ENCODE data around the gene KRT20.
"Not testable (repeated sequence)": the region's sequence is repeated elsewhere in the genome, so short reads cannot be mapped to it uniquely, and the experiment has no call there.

The KRT20 gene

DNA sequence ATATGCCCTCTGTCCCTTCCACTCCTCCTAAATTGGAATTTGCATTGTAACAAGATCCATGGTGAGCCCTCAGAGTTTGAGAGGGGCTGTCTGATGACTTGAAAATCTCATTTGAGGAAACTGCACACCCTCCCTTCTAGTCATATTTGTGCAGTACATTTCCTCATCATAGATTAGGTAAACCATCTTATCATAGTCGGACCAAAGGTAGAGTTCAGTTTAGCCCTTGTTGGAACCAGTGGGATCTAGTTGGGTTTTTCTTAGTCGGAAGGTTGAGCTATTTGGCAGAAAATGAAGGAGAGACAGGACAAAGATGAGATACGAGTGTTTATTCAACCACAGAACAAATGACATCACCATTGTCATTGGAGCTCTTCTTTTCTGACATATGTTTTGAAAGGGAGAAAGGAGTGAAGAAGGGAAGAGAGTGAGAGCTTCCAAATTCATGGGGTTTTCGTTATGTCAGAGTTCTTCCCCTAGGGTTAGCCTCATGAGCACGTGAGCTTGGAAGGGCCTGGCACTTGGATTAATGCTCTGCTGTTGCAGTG is 15.8 kb upstream of the KRT20 start:
- DNase-seq (ENCODE audit: low spot score) (no peak), FAIRE-seq (no peak)

DNA sequence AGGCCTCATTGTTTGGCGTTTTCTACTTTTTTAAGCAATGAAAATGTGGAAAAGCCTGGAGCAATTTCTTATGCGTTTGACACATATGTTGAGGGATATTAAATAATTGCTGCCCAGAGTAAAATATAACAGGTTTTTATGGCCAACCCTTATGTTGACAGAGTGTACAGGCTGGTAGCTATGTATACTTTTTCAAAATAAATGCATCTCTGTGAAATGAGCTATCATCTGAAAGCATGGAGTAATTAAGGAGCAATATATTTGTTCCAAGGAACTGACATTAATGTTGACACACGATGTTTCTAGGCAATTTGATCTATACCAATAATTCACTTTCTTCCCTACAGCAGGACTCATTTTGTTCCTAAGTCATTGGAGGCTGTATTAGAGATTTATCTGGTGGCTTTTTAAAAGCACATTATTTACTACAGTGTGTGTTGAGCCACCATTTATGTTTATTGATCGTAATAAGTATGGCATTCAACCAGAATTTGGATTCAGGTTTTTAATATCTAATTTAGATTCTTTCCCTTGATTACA is 11.9 kb upstream of the KRT20 start:
- FAIRE-seq: no peak
- no peak for DNase-seq (ENCODE audit: low spot score)

DNA sequence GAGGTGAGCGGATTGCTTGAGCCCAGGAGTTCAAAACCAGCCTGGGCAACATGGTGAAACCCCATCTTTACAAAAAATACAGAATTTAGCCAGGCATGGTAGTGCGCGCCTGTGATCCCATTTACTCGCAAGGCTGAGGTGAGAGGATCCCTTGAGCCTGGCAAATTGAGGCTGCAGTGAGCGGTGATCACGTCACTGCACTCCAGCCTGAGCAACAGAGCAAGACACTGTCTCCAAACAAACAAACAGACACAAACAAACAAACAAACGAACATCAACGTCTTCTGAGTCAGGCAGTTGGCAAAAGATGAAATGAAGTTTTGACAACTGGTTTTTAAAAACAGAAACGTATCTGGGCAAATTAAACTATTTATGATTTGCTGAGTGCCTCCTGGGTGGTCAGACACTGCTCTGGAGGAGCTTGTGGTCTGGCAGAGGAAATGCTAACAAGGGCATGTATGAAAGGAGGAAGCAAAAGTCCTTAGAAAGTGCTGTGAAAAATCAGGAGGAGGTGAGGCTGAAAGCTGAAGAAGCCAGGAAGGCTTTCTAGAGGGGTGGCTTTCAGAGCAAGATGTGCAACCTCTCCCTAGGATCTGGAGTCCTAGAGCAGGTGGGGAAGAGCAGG is 10.2 kb upstream of the KRT20 start:
- no peak for DNase-seq (ENCODE audit: low spot score)
- no peak for FAIRE-seq

DNA sequence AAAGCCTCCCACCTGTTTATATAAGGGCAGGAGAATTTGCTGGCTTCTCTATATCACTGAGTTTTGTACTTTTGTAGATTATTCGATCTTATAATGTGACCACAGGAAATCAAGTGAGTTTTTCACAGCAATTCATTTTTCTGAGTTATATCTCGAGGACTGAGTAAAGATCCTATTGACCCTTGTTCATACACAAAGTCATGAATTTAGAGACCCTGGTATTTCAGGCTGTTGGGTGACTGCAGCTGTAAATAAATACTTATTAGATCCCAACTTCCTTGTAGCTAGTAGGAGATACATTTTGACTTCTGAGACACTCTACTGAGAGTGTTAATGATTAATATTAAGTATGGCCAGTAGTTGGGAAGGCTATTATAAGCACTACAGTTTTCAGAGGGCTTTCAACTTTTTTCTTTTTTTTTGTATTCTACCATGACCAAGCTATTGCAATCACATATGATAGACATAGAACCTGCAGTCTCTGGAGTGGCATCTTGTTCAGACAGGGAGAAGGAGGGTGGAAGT is 3.2 kb upstream of the KRT20 start:
- FAIRE-seq (no peak), DNase-seq (ENCODE audit: low spot score) (no peak)

DNA sequence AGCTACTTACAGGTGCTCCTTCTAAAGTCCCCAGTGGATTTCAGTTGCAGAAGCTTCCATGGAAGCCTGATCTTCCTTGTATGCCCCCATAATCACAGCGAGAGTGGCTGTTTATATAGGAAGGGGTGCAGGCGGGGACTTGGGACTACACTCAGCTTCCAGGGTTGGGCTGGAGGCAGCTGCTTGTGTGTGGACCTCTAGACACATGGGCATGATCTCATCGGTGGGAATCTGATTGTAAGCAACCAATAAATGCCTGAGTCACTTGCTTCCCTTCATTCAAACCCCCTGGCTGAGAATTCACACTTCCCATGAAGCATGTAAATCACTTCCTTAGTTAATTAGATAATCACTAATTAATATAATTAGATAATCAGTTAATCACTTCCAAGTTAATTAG is 1.0 kb upstream of the KRT20 start:
- DNase-seq (ENCODE audit: low spot score) (peak; percentile 43), FAIRE-seq (no peak)

GRCh38 chr17:40883626-40884334 is 1.3 kb downstream of the KRT20 start:
- no peak for FAIRE-seq
- no peak for DNase-seq (ENCODE audit: low spot score)

- FAIRE-seq (no peak), DNase-seq (ENCODE audit: low spot score) (no peak)
These were observed 2.0 kb downstream of the KRT20 start for GRCh38 chr17:40883031-40883430.

DNA sequence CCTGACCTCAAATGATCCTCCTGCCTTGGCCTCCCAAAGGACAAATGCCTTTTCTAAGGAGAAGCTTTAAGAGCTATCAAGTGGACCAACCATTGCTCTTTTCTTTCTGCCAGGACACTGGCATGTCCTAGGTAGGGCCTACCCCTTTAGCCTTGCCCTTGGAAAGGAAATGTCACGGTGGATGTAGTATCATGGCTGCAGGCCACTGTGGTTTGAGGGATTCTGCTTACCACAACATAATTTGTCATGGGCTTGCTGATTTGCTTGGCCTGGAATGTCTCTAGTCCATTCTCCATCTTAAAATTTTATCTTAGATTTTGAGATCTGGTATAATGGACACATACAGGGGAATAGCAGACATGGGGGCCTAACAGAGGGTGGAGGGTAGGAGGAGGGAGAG is 6.0 kb downstream of the KRT20 start:
- no peak for FAIRE-seq

GRCh38 chr17:40878044-40878443 is 7.0 kb downstream of the KRT20 start:
- DNase-seq (ENCODE audit: low spot score) (no peak), FAIRE-seq (no peak)

More for the DNA sequence above, 6.0 kb downstream of the KRT20 start:
- DNase-seq (ENCODE audit: low spot score): no peak

DNA sequence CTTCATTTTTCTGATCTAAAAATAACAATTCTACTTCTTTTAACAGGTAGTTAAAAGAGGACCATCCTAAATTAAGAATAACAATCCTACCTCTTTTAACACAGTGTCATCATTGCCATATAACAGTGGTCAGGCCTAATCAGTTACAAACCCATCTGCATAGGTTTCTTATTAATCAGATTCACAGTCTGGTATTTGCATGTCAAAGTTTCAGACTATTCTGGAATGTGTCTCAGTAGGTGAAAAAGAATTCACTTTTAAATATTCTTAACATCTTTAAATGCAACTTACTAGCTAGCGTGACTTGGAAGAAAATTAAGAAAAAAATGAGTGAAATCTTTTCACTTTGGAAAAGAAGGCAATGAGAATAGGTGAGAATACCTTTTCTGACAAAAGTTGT is 11.2 kb downstream of the KRT20 start:
- DNase-seq (ENCODE audit: low spot score) (no peak), FAIRE-seq (no peak)

GRCh38 chr17:40873255-40873654 is 11.8 kb downstream of the KRT20 start:
- no peak for DNase-seq (ENCODE audit: low spot score)
- FAIRE-seq: no peak

- no peak for DNase-seq (ENCODE audit: low spot score)
- no peak for FAIRE-seq
These were observed 12.6 kb downstream of the KRT20 start for GRCh38 chr17:40872416-40872815.

- FAIRE-seq (no peak), DNase-seq (ENCODE audit: low spot score) (no peak)
These were observed 13.7 kb downstream of the KRT20 start for GRCh38 chr17:40871316-40871715.

- FAIRE-seq (peak; percentile 72), DNase-seq (ENCODE audit: low spot score) (no peak)
These were observed 14.9 kb downstream of the KRT20 start for GRCh38 chr17:40870136-40870535.

- DNase-seq (ENCODE audit: low spot score): no peak
- FAIRE-seq: no peak
These were observed 18.2 kb downstream of the KRT20 start, which contains the start of gene KRT12 for GRCh38 chr17:40866838-40867237. KRT12 (minus strand) TSS chr17:40867223; CDS start chr17:40867186, 37 bp downstream.

DNA sequence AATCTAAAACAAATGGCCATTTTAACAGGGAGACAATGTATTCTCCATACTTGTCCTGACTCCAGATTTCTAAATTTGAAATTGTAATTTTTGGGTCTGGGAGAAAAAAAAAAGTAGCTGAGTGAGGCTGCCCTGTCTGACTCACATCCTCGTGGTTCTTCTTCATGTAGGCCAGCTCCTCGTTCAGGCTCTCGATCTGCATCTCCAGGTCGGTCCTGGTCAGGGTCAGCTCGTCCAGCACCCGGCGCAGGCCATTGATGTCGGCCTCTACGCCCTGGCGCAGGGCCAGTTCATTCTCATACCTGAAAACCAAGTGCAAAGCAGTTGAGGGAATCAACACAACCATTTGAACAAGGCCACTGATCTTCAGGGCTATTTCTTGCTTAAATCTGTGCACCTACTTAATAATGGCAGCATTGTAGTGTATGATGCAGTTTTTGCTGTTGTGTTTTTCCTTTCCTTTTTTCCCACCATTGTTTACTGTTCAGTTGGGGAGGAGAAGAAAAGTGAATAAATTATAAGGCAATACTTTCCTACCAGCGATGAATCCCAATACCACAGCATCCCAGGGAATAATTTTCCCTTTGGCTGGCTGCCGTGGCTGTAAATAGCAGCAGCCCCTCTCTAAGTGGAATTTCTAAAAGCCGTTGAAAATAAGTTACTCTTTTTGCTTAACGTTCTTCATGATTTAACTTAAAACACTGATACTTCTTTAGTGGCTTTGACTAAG is 20.2 kb downstream of the KRT20 start:
- no peak for DNase-seq (ENCODE audit: low spot score)
- no peak for FAIRE-seq

DNA sequence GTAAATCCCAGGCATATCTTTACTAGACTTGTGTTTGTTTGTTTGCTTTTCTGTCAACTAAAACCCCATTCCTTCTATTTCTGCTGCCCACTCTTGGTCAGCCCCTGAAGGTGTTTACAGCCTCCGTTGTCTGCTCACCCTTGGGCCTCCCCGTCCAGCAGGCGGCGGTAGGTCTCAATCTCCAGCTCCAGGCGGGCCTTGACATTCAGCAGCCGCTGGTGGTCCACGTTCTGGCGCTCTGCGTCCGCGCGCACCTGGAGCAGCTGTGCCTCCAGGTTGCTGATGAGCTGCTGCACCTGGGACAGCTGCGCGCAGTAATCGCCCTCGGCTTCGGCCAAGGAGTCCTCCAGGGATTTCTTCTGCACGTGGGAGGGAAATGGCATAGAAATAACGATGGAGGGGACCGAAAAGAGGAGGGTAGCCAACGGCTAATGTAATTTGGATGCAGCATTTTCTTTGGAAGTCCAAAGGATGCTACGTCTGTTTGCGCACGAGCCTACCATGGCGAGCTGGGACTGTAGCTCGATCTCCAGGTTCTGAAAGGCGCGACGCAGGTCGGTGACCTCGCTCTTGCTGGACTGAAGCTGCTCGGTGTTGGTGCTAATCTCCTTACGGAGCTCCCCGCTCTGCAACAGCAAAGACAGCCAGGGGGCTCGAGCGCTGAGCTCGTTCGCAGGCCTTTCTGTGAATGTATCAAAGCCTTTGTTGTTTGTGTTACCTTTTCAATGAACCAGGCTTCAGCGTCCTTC is 21.9 kb downstream of the KRT20 start:
- no peak for FAIRE-seq

GRCh38 chr17:40859536-40859935 is 25.5 kb downstream of the KRT20 start:
- DNase-seq (ENCODE audit: low spot score): no peak
- FAIRE-seq: no peak

More for the DNA sequence above, 21.9 kb downstream of the KRT20 start:
- DNase-seq (ENCODE audit: low spot score): no peak

- FAIRE-seq; DNase-seq (ENCODE audit: low spot score): not testable (repeated sequence)
These were observed 26.4 kb downstream of the KRT20 start for GRCh38 chr17:40858667-40859066.

DNA sequence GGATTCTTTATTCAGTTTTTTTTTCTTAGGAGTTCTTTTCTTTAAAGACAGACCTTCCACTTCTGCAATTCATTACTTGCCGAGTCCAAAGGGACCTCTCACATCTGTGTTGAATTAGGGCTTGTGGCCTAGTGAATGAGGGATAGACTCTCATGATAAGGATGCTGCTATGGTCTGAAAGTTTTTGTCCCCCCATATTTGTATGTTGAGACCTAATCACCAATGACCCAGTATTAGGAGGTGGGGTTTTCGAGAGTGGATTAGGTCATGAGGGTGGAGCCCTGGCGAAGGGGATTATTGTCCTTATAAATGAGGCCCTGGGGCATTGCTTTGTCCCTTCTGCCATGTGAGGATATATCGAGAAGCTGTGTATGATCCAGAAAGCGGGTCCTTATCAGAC is 27.5 kb downstream of the KRT20 start:
- FAIRE-seq: no peak
- no peak for DNase-seq (ENCODE audit: low spot score)
